ENCODE results near the gene CDKAL1.

Gene CDKAL1

GRCh38 chr6:21111093-21111725, 577.0 kb downstream of the CDKAL1 start:
- Histone ChIP-seq H3K36me3 (replicated peaks; ENCODE audit: insufficient read depth, low read length) (no peaks in the 10 kb centered on the region), H3K4me3 (ENCODE audit: low read length) (no peak overlapping the region), H3K4me1 (ENCODE audit: low read length) (no peaks in the 10 kb centered on the region), H3K9me2 (replicated peaks; ENCODE audit: insufficient read depth, low read length) (no peaks in the 10 kb centered on the region), H3K9me3 (replicated peaks; ENCODE audit: insufficient read depth, low read length) (no peaks in the 10 kb centered on the region), H3K27me3 (replicated peaks; ENCODE audit: insufficient read depth, low read length) (no peaks in the 10 kb centered on the region), H3K4me2 (ENCODE audit: low read depth, low read length) (no peak overlapping the region), H2AFZ (ENCODE audit: low read length) (no peak overlapping the region), H4K20me1 (ENCODE audit: insufficient read depth, low read length) (no peaks in the 10 kb centered on the region), H3K9ac (ENCODE audit: low read length) (no peak overlapping the region), H3K27ac (ENCODE audit: low read length) (no peak overlapping the region), H3F3A (ENCODE audit: insufficient read depth, low read length) (no peaks in the 10 kb centered on the region), H3K79me2 (ENCODE audit: low read length) (no peaks in the 10 kb centered on the region)
- no peak for DNase-seq
- no peak for TF ChIP-seq EZH2phosphoT487 (IDR thresholded peaks at IDR 0.05; ENCODE audit: low read length)
- no peak for TF ChIP-seq CTCF (IDR thresholded peaks at IDR 0.05; ENCODE audit: low read length)
- TF ChIP-seq EZH2 (optimal IDR thresholded peaks at IDR 0.05; ENCODE audit: low read depth, low read length), result no peak

- Histone ChIP-seq H4K20me1 (ENCODE audit: insufficient read depth, low read length) (no peaks in the 10 kb centered on the region), H3K4me3 (ENCODE audit: low read length) (no peak overlapping the region), H3K9me3 (replicated peaks; ENCODE audit: insufficient read depth, low read length) (no peaks in the 10 kb centered on the region), H3K4me2 (ENCODE audit: low read depth, low read length) (no peak overlapping the region), H2AFZ (ENCODE audit: low read length) (no peak overlapping the region), H3K27me3 (replicated peaks; ENCODE audit: insufficient read depth, low read length) (no peaks in the 10 kb centered on the region), H3K9me2 (replicated peaks; ENCODE audit: insufficient read depth, low read length) (no peaks in the 10 kb centered on the region), H3K9ac (ENCODE audit: low read length) (no peak overlapping the region), H3F3A (ENCODE audit: insufficient read depth, low read length) (no peaks in the 10 kb centered on the region), H3K79me2 (ENCODE audit: low read length) (no peaks in the 10 kb centered on the region), H3K27ac (ENCODE audit: low read length) (no peak overlapping the region), H3K36me3 (replicated peaks; ENCODE audit: insufficient read depth, low read length) (no peaks in the 10 kb centered on the region), H3K4me1 (ENCODE audit: low read length) (no peaks in the 10 kb centered on the region)
- no peak for DNase-seq
- TF ChIP-seq EZH2 (optimal IDR thresholded peaks at IDR 0.05; ENCODE audit: low read depth, low read length) (no peak), CTCF (IDR thresholded peaks at IDR 0.05; ENCODE audit: low read length) (no peak), EZH2phosphoT487 (IDR thresholded peaks at IDR 0.05; ENCODE audit: low read length) (no peak)
These were observed 580.9 kb downstream of the CDKAL1 start for GRCh38 chr6:21115111-21115510.

- H3K9me3 ChIP-seq (replicated peaks; ENCODE audit: insufficient read depth, low read length), result no peaks in the 10 kb centered on the region
- H3K9ac ChIP-seq (ENCODE audit: low read length), result no peak overlapping the region
- no peak overlapping the region for H3K27ac ChIP-seq (ENCODE audit: low read length)
- H3K9me2 ChIP-seq (replicated peaks; ENCODE audit: insufficient read depth, low read length), result no peaks in the 10 kb centered on the region
- no peaks in the 10 kb centered on the region for H3K27me3 ChIP-seq (replicated peaks; ENCODE audit: insufficient read depth, low read length)
- H3K36me3 ChIP-seq (replicated peaks; ENCODE audit: insufficient read depth, low read length), result no peaks in the 10 kb centered on the region
- no peak for DNase-seq
- TF ChIP-seq EZH2 (optimal IDR thresholded peaks at IDR 0.05; ENCODE audit: low read depth, low read length) (no peak), EZH2phosphoT487 (IDR thresholded peaks at IDR 0.05; ENCODE audit: low read length) (no peak), CTCF (IDR thresholded peaks at IDR 0.05; ENCODE audit: low read length) (no peak)
- no peaks in the 10 kb centered on the region for H3F3A ChIP-seq (ENCODE audit: insufficient read depth, low read length)
- H3K4me3 ChIP-seq (ENCODE audit: low read length), result no peak overlapping the region
- no peaks in the 10 kb centered on the region for H3K79me2 ChIP-seq (ENCODE audit: low read length)
- H4K20me1 ChIP-seq (ENCODE audit: insufficient read depth, low read length), result no peaks in the 10 kb centered on the region
- H2AFZ ChIP-seq (ENCODE audit: low read length), result no peak overlapping the region
- H3K4me1 ChIP-seq (ENCODE audit: low read length), result no peaks in the 10 kb centered on the region
- H3K4me2 ChIP-seq (ENCODE audit: low read depth, low read length), result no peak overlapping the region
These were observed 582.5 kb downstream of the CDKAL1 start for GRCh38 chr6:21116736-21117135.
